MM.1S (cell line): ENCODE measurements around the gene PRKD1.

Experiments used
- EZH2 ChIP-seq: fragments of 300-600 bp; sonication (generic); optimal IDR thresholded peaks from 2 replicates; pipeline ENCODE3; 2017; ENCODE audit warnings: low read depth, mild to moderate bottlenecking, antibody characterized with exemption, low read length, mixed read lengths
- EZH2phosphoT487 ChIP-seq: fragments of 300-600 bp; sonication (generic); IDR thresholded peaks from 2 replicates; pipeline ENCODE4 v1.6.1; 2018; ENCODE audit warnings: antibody characterized with exemption, low read length
- TF ChIP-seq, protein P1 (sequence below): fragments of 300-600 bp; sonication (generic); IDR thresholded peaks from 2 replicates; pipeline ENCODE4 v1.5.1; 2016; ENCODE audit warnings: antibody characterized with exemption, low read length, mixed read lengths

- TF ChIP-seq, protein P1, sequence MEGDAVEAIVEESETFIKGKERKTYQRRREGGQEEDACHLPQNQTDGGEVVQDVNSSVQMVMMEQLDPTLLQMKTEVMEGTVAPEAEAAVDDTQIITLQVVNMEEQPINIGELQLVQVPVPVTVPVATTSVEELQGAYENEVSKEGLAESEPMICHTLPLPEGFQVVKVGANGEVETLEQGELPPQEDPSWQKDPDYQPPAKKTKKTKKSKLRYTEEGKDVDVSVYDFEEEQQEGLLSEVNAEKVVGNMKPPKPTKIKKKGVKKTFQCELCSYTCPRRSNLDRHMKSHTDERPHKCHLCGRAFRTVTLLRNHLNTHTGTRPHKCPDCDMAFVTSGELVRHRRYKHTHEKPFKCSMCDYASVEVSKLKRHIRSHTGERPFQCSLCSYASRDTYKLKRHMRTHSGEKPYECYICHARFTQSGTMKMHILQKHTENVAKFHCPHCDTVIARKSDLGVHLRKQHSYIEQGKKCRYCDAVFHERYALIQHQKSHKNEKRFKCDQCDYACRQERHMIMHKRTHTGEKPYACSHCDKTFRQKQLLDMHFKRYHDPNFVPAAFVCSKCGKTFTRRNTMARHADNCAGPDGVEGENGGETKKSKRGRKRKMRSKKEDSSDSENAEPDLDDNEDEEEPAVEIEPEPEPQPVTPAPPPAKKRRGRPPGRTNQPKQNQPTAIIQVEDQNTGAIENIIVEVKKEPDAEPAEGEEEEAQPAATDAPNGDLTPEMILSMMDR = no peak
- TF ChIP-seq EZH2 = no peak
- TF ChIP-seq EZH2phosphoT487 = no peak
Measured at GRCh38 chr14:29636870-29637269, 290.8 kb downstream of the PRKD1 start.
